Hematopoietic multipotent progenitor cell treated with erythropoietin and hydrocortisone succinate and interleukin-3 and kit ligand, for 6 days (in vitro differentiated cells): ENCODE measurements around the gene TMPO.
"Not testable (repeated sequence)": the region's sequence is repeated elsewhere in the genome, so short reads cannot be mapped to it uniquely, and the experiment has no call there.

Experiments
- DNase-seq: peaks from one replicate; pipeline ENCODE4 v3.0.0-alpha.2; 2015

TMPO gene, protein sequence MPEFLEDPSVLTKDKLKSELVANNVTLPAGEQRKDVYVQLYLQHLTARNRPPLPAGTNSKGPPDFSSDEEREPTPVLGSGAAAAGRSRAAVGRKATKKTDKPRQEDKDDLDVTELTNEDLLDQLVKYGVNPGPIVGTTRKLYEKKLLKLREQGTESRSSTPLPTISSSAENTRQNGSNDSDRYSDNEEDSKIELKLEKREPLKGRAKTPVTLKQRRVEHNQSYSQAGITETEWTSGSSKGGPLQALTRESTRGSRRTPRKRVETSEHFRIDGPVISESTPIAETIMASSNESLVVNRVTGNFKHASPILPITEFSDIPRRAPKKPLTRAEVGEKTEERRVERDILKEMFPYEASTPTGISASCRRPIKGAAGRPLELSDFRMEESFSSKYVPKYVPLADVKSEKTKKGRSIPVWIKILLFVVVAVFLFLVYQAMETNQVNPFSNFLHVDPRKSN

DNA sequence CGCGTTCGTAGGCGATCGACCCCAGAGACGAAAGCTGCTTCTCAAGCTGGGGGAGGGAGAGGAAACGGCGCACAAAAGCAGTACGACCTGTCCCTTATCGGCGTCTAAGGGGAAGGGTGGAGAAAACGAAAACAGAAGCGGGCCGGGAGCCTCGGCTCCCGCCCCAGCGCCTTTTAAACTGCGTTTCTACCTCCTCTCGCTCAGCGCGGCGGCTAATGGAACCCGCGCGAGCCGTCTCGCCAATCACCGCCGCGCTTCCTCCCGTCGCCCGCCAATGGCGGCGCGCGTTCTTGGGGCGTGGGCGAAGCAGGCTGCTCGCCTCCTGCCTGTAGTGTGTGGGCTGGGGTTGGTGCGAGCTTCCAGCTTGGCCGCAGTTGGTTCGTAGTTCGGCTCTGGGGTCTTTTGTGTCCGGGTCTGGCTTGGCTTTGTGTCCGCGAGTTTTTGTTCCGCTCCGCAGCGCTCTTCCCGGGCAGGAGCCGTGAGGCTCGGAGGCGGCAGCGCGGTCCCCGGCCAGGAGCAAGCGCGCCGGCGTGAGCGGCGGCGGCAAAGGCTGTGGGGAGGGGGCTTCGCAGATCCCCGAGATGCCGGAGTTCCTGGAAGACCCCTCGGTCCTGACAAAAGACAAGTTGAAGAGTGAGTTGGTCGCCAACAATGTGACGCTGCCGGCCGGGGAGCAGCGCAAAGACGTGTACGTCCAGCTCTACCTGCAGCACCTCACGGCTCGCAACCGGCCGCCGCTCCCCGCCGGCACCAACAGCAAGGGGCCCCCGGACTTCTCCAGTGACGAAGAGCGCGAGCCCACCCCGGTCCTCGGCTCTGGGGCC, at the start of gene TMPO:
Gene TMPO (plus strand): TSS at position 304 of the 824 bp plus-strand sequence. CDS start 278 bp downstream, at position 582.
- DNase-seq = peak; percentile 97

DNA sequence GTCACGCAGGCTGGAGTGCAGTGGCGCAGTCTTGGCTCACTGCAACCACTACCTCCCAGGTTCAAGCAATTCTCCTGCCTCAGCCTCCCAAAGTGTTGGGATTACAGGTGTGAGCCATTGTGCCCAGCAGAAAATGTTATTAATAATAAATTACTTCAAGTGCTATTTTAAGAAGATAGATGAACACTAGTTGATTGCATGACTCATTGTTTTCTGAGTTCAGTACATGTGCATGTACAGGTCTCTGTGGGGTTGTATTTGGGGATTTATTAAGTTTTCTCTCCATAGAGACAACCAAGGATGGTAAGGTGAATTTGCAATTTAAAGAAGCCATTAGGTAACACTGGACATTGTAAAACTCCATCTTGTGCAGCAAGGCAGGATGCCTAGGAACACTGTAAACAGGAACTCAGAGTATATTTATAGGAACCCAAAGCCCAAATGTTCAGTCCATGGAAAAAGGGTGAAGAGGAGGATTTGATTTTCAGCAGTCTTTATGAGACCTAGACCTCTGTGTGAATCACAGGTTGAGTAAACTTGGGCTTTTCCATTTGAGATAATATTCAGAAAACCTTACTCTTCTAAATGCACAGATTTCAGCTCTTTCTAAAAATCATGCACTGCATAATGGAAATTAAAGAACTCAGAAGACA, 49.3 kb upstream of the TMPO start:
- no peak for DNase-seq

DNA sequence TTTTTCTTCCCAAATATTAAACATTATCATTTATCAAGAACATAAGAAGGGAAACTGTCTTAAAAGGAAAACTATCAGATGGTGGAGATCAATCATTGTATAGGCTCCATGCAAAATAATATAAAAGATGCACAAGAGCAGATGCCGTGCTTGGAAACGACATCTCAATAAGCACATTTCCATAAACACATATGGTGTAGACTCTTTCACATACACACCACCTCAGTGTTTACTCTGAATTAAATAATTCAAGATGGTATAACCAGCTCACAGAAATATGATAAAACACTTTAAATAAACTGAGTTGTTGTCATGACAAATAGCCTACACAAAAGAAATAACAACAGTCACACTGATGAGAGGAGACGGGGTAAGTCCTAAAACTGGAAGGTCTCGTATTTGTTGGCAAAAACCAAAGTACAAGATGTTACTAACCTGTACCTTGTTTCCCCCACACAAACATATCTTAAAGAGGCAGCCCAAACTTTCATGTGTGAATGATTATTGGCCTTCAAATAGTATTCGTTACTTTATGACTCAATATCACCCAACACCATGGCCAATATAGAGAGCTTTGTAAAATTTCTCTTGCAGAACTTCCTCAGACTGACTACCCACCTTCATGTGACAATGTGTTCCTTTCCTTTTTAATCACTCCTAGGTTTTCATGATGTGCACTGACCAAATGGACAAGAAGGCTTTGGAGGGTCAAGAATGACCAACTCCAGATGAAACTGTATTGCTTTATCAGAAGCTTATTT, 48.6 kb upstream of the TMPO start:
- no peak for DNase-seq

DNA sequence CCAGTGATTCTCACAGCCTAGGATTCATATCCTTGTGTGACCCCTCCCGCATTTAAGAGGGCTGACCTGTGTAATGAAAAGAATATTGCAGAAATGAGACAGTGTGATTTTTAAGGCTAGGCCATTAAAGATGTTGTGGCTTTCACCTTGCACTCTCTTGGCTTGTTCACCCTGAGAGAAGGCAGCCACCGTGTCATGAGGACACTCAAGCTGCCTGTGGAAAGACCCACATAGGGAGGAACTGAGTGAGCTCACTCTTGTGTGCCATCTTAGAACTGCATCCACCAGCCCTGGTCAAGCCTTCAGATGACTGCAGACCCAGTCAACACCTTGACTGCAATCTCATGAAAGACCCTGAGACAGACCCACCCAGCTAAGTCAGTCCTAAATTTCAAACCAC, 46.3 kb upstream of the TMPO start:
- DNase-seq = no peak

DNA sequence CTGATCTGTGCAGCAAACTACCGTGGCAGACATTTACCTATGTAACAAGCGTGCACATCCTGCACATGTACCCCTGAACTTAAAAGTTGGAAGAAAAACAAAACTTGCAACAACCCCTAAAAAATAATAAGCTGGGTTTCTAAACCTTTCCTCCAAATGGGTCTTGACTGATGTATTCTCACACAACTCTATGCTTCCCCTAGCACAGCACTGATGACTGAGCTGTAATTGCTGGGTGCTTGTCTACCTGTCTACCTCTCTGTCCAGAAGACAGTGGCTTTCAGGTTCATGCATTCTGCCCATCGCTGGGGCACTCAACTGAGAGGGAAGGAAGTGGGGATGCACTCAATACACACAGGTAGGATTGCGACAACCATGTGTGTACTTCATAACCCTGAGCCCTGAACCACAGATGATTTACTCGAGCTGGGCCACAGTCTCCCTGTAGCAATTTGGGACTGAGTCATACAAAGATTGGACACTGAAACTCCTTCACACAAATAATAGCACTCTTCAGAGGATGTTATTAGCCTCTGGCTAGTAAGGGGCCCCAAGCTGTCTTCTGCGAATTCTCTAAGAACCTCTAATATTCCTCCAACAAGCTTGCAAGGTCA, 44.8 kb upstream of the TMPO start:
- DNase-seq = no peak

DNA sequence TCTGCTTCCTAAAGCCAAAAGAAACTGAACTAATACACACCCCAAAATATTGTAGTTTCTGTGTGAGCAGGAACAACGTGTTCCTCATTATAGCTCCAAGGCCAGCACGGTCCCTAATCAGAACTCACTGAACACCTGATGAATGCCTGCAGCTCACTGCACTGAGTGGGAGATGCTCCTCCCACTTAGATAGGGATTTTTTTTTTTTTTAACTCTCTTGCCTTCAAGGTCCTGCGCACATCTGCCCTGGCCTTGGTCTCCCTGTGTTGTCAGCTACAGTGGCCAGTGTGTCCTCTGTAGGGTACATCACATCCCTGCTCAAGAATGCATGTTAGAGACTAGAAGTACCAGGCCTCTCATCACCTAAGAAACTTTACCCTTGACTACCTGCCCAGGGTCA, 44.3 kb upstream of the TMPO start:
- no peak for DNase-seq

DNA sequence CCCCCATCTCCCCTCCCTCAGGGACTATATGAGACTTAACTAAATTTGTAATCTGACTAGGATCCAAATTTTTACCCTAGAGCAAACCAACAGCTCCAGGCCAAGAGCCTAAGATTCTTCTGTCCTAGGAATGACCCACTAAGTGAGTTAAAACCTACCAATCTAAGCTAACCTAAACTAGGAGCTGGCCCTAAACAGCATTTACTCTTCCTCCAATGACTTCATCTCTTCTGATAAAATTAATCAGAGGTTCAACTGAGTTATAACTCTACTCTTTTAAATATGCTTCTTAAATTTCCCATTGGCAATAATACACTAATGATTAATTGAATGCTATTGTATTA, 39.9 kb upstream of the TMPO start:
- no peak for DNase-seq

DNA sequence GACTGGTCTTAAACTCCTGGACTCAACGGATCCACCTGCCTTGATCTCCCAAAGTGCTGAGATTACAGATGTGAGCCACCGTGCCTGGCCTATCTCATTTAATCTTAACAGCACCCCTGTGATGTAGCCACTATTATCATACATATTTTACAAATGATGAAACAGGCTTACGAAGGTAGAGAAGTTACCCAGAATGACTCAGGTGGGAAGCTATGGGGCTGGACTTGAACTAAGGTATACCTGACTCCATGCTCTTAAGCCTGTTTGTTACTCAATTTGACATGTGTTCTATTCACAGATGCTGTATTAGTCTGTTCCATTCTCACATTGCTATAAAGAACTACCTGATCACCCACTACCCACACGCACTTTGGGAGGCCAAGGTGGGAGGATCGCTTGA, 36.8 kb upstream of the TMPO start:
- no peak for DNase-seq

DNA sequence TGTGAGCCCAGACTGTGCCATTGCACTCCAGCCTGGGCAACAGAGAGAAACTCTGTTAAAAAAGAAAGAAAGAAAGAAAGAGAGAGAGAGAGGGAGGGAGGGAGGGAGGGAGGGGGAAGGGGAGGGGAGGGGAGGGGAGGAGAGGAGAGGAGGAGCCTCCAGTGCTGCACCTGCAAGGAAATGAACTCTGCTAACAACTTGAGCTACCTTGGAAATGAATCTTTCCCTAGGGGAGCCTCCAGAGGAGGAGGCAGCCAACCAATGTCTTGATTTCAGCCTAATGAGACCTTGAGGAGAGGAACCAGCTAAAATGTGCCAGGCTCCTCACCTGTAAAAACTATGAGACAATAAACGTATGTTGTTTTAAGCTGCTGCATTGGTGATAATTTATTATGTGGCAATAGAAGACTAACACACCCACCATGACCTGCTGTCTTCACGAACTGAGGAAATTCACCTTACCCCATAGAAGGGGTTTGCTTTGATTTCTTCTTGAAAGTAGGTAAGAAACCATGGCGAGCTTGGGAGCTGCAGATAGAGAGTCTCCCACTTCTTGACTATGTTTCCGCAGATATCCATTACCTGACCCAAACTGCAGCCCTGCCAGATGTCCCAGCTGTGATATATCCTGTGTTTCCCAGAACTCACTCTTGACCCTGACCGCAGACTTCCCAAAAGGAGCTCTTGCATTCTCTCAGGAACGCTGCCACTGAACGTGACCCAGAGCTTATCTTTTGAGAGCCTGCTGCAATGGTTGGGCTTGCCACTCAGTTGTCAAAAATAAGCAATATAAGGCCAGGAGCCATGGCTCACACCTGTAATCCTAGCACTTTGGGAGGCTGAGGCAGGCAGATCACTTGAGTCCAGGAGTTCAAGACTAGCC, 31.5 kb upstream of the TMPO start:
- no peak for DNase-seq

DNA sequence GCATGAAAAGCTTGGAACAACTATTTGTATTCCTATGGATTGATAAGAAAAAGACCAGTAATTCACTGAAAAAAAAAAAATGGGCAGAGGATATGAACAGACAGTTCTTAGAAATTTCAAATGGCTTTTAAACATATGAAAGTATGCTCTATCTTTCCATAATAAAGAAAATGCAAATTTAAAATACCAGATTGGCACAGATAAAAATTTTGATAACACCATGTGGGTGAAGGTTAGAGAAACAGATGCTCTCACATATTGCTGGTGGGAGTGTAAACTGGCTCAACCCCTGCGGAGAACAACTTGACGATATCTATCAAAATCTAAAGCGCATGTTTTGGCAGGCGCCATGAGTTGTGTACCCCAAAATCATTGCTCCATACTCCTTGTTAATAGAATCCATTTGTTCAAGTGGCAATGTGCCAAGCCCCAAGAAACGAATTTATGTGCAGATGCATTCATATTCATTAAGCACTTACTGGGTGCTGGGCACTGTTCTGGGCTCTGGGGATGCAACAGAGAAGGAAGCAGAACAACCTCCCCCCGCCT, 29.5 kb upstream of the TMPO start:
- no peak for DNase-seq

DNA sequence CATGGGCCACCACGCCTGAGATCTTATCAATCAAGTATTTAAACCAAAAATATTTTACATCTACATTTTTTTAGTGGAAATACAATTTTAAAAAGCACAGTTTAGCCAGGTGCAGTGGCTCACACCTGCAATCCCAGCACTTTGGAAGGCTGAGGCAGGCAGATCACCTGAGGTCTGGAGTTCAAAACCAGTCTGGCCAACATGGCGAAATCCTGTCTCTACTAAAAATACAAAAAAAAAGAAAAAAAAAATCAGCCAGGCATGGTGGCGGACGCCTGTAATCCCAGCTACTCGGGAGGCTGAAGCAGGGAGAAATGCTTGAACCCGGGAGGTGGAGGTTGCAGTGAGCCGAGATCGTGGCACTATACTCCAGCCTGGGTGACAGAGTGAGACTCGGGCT, 27.0 kb upstream of the TMPO start:
- DNase-seq = not testable (repeated sequence)

DNA sequence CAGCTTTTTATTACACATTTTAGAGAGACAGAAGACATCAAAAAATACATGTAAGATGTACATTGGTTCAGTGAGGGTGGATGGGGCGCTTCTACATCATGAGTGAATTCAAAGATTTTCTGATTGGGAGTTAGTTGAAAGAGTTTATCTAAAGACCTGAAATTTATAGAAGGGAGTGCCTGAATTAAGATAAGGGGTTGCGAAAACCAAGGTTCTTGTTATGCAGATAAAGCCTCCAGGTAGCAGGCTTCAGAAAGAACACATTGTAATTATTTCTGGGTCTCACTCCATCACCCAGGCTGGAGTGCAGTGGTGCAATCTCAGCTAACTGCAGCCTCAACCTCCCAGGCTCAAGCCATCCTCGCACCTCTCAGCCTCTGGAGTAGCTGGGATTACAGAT, 26.2 kb upstream of the TMPO start:
- DNase-seq = no peak

DNA sequence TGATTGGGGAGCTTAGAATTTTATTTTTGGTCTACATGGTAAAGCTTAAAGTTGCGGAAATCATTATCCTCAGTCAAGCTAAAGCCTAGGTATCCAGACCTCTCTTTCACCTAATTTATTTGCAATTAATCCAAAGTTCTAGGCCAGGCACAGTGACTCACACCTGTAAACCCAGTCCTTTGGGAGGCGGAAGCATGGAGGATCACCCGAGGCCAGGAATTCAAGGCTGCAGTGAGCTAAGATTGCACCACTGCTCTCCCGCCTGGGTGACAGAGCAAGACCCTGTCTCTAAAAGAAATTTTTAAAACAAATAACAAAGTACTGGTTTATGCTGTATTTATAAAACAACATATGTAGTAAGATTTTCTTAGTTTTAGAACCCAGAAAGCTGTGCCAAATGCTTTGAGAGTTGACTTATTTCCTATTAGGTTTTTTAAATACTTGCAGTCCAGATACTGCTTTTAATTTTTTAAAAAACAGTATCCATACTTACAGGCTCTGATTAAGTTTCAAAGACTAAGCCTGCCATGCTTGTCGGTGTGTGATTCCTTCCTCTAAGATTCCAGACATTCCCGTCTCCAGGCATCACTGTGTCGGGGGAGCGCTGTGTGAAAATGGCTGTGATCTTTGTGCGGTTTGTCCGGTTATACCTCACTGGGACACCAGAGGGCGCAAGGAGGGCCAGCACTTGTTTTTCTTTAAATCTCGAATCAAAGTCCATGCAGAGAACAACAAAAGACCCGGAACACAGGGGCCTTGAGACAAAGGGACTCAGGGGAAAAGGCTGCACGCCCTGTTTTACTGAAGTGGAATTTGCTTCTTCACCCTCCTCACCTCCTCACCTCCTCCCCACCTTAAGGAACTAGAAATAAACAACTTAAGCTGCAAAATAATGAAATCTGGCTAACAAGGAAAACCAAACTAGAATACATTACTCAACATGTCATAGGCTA, 24.6 kb upstream of the TMPO start:
- peak; percentile 84 for DNase-seq

DNA sequence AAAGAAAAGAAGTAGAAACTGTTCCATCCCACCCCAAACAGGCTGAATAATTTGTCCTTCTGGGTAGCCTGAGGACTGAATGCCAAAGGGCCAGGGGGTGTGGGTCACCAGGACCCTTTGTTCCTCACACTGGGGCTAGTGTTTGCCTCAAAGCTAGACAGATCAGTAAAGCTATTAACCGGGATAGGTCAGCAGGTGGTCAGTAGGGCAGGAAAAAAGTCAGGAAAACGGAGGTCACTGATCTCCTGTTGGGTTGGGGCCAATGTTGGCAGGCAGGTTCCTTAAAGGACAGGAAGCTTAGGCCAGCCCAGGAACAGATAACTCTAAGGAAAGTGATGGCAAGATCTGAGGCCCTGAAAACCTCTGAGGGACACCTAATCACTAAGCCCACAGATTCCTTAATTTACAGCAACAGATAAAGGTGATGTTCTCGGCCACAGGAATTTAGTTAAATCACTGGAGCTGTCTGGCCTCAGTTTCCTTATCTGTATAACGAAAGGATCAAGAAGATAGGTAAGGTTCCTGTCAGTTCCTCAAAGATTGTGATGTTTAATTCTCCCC, 22.7 kb upstream of the TMPO start:
- DNase-seq = no peak

DNA sequence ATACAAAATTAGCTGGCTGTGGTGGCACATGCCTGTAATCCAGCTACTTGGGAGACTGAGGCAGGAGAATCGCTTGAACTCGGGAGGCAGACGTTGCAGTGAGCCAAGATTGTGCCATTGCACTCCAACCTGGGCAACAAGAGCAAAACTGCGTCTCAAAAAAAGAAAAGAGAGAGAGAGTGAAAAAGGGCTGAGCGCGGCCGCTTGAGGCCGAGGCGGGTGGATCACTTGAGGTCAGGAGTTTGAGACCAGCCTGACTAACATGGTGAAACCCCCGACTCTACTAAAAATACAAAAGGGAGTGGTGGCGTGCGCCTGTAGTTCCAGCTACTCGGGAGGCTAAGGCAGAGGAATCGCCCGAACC, 14.1 kb upstream of the TMPO start:
- DNase-seq = not testable (repeated sequence)

DNA sequence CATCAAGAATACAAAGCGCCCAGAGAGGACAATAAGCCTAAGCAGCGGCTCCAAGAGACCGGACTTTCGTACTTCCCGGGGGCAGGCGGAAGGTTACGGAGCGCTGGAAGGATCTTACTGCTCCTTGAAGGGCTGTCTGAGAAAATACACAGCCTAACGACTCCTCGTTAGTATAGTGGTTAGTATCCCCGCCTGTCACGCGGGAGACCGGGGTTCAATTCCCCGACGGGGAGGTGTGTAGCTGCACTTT, 12.1 kb upstream of the TMPO start:
- DNase-seq = peak; percentile 95

DNA sequence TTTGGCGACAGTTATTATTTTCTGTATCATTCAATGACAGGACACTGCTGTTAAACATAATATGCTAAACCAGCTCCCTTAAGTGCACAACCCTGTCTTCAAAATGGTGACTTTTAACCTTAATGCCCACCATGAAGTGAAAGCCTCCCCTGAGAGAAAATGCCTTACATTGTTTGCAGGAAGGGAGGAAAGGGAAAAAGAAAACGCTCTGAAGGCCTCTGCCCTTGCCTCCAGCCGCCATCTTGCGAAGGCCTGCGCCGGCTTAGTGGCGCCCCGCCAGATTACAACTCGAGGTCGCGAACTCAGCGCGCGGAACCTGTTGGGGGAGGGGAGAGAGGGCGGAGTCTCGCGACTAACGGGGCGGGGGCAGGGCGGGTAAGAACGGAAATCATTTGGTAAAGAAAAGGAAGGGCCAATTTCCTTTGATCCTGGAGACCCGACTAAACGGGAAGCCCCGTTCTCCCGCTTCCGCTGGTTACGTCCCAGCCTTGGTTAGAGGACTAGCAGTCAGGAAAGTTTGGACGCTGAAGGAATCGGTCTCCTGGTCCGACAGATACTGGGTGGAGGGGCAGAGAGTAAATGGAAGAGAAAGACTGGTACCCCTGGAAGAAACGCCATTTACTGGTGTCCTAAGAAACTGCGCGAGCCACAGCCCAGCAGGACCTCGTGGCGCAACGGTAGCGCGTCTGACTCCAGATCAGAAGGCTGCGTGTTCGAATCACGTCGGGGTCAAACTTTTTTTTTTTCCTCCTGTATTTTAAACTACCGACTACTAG, 11.6 kb upstream of the TMPO start:
- peak; percentile 96 for DNase-seq

DNA sequence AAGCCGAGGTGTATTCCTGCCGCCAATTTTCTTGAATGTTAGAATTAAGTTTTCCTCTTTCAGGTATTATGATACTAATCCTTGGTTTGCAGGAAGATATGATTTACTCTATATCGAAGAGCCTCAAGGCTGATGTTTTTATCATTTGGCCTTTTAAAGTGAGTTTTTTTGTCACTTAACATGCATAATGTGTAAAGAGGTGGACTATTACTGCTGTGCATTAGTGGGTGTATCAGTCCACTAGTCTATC, 11.1 kb upstream of the TMPO start:
- DNase-seq = no peak

DNA sequence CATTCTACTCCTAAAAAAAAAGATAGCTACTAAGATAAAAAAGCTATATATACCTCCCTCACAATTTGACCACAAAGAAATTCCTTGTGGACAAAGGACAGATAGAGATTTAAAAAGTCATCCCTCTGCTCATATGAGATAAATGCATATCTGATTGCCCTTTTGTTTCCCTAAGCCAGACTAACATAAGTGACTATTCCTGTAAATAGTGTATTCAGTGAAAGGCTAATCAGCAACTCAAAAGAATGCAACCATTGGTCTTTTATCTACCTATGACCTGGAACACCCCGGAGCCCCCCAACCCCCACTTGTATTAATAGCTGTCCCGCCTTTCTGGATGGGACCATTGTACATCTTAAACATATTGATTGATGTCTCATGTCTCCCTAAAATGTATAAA, 6.3 kb upstream of the TMPO start:
- DNase-seq = peak; percentile 35
